HL-60/S4 (cell line): Measurements from ENCODE around the gene NR6A1.

ENCODE experiments used
- in situ Hi-C: fragments of 300-500 bp; cut with MboI; formaldehyde crosslinking; loops from 2 replicates; pipeline ENCODE4 v1.14.3; 2022; ENCODE audit warnings: low sequenced_read_pairs

The NR6A1 gene

GRCh38 chr9:124594225-124594624, 176.9 kb downstream of the NR6A1 start:
- in situ Hi-C loops: no loop called here

GRCh38 chr9:124593651-124594058, 177.5 kb downstream of the NR6A1 start:
- in situ Hi-C loops: no loop called here

- in situ Hi-C loops: no loop called here
These were observed 177.9 kb downstream of the NR6A1 start for GRCh38 chr9:124593200-124593599.

GRCh38 chr9:124590889-124591641, 180.0 kb downstream of the NR6A1 start:
- in situ Hi-C loops: no loop called here

GRCh38 chr9:124584631-124585030, 186.5 kb downstream of the NR6A1 start:
- in situ Hi-C loops: no loop called here

- in situ Hi-C loops: no loop called here
These were observed 188.0 kb downstream of the NR6A1 start for GRCh38 chr9:124583134-124583533.

GRCh38 chr9:124580186-124580585, 190.9 kb downstream of the NR6A1 start:
- in situ Hi-C loops: no loop called here

GRCh38 chr9:124576751-124577150, 194.4 kb downstream of the NR6A1 start:
- in situ Hi-C loops: no loop called here

- in situ Hi-C loops: no loop called here
These were observed 196.4 kb downstream of the NR6A1 start for GRCh38 chr9:124574534-124575375.

GRCh38 chr9:124570942-124571666, 200.0 kb downstream of the NR6A1 start:
- in situ Hi-C loops: no loop called here

- in situ Hi-C loops: no loop called here
These were observed 201.2 kb downstream of the NR6A1 start for GRCh38 chr9:124569942-124570341.

GRCh38 chr9:124567362-124567761, 203.7 kb downstream of the NR6A1 start:
- in situ Hi-C loops: no loop called here

GRCh38 chr9:124562328-124562727, 208.8 kb downstream of the NR6A1 start:
- in situ Hi-C loops: no loop called here

GRCh38 chr9:124559871-124560270, 211.2 kb downstream of the NR6A1 start:
- in situ Hi-C loops: no loop called here

- in situ Hi-C loops: no loop called here
These were observed 212.2 kb downstream of the NR6A1 start for GRCh38 chr9:124558777-124559470.

- in situ Hi-C loops: no loop called here
These were observed 213.2 kb downstream of the NR6A1 start for GRCh38 chr9:124557895-124558294.

GRCh38 chr9:124555043-124555442, 216.1 kb downstream of the NR6A1 start:
- in situ Hi-C loops: no loop called here

GRCh38 chr9:124553738-124554137, 217.4 kb downstream of the NR6A1 start:
- in situ Hi-C loops: no loop called here

- in situ Hi-C loops: no loop called here
These were observed 218.9 kb downstream of the NR6A1 start for GRCh38 chr9:124552273-124552605.

GRCh38 chr9:124551472-124552272, 219.4 kb downstream of the NR6A1 start:
- in situ Hi-C loops: no loop called here
